Measurements from ENCODE around the gene BHLHE23. TPM values are rescaled to one million over a fixed set of nuclear protein-coding genes. Genes with fewer than 3 reads are reported as not detected.
A peak's percentile ranks its signal among the peaks of the same experiment; 100 is the strongest.

Gene BHLHE23
- total RNA-seq, 4 donors from 2014 or later = not detected

GRCh38 chr20:63014287-63014686 is 7.5 kb upstream of the BHLHE23 start:
- DNase-seq (ENCODE audit: low spot score) = no peak
- peak; percentile 6 for ATAC-seq (ENCODE audit: low FRiP score)
- TF ChIP-seq, protein P1, sequence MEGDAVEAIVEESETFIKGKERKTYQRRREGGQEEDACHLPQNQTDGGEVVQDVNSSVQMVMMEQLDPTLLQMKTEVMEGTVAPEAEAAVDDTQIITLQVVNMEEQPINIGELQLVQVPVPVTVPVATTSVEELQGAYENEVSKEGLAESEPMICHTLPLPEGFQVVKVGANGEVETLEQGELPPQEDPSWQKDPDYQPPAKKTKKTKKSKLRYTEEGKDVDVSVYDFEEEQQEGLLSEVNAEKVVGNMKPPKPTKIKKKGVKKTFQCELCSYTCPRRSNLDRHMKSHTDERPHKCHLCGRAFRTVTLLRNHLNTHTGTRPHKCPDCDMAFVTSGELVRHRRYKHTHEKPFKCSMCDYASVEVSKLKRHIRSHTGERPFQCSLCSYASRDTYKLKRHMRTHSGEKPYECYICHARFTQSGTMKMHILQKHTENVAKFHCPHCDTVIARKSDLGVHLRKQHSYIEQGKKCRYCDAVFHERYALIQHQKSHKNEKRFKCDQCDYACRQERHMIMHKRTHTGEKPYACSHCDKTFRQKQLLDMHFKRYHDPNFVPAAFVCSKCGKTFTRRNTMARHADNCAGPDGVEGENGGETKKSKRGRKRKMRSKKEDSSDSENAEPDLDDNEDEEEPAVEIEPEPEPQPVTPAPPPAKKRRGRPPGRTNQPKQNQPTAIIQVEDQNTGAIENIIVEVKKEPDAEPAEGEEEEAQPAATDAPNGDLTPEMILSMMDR (IDR thresholded peaks at IDR 0.05) = no peak

GRCh38 chr20:63013207-63013606 is 6.4 kb upstream of the BHLHE23 start:
- TF ChIP-seq, protein P1 (IDR thresholded peaks at IDR 0.05) = no peak
- no peak for ATAC-seq (ENCODE audit: low FRiP score)
- DNase-seq (ENCODE audit: low spot score) = no peak

- TF ChIP-seq, protein P1 (IDR thresholded peaks at IDR 0.05) = no peak
- ATAC-seq (ENCODE audit: low FRiP score) = no peak
- DNase-seq (ENCODE audit: low spot score) = no peak
Measured at GRCh38 chr20:63011798-63012197, 5.0 kb upstream of the BHLHE23 start.

DNA sequence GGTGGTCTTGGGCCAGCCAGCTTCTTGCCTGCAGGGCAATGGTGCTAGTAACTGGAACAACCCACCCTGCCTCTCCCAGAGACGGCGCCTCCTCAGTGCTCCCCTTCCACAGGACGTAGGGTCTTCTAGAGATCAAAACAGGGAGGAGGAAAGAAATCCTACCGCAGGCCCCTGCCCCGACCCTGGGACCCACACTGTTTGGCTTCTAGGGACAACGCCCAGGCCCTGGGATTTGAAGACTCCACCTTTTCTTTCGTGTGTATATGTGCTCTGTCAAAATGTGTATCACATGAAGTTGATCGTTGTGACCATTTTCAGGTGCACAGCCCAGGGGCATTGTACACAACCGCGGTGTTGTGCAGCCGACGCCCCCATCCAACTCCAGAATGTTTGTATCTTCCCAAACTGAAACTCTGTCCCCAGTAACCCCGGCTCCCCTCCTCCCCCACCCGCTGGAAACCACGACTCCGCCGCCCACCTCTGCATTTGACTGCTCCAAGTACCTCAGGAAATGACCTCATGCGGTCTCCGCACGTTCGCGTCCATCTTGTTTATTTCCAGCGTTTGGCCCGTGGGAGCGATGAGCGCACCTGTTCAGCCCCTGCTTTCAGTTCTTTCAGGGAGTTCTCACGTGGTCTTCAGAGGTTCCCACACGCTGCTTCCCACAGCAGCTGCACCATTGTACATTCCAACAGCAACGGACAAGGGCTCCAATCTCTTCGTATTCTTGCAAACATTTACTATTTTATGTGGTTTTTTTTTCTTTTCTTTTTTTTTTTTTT is 3.4 kb upstream of the BHLHE23 start:
- no peak for DNase-seq (ENCODE audit: low spot score)

GRCh38 chr20:63009045-63009961 is 2.5 kb upstream of the BHLHE23 start:
- ATAC-seq (ENCODE audit: low FRiP score) (peak; percentile 44), DNase-seq (ENCODE audit: low spot score) (peak; percentile 59)
- TF ChIP-seq, protein P1 (IDR thresholded peaks at IDR 0.05) = peak in 1 of 3 donors; percentile 78

More for the DNA sequence above, 3.4 kb upstream of the BHLHE23 start:
- ATAC-seq (ENCODE audit: low FRiP score) = no peak
- TF ChIP-seq, protein P1 (IDR thresholded peaks at IDR 0.05) = no peak

- no peak for DNase-seq (ENCODE audit: low spot score)
- TF ChIP-seq, protein P1 (IDR thresholded peaks at IDR 0.05) = no peak
- no peak for ATAC-seq (ENCODE audit: low FRiP score)
Measured at GRCh38 chr20:63008541-63009044, 1.8 kb upstream of the BHLHE23 start.
